NCI-H226 (cell line): ENCODE data around the gene ACTN4.

Experiments
- DNase-seq: peaks from one replicate; pipeline ENCODE4 v3.0.0-alpha.2; 2015

Gene ACTN4

GRCh38 chr19:38727868-38728660, 80.6 kb downstream of the ACTN4 start:
- peak; percentile 86 for DNase-seq

DNA sequence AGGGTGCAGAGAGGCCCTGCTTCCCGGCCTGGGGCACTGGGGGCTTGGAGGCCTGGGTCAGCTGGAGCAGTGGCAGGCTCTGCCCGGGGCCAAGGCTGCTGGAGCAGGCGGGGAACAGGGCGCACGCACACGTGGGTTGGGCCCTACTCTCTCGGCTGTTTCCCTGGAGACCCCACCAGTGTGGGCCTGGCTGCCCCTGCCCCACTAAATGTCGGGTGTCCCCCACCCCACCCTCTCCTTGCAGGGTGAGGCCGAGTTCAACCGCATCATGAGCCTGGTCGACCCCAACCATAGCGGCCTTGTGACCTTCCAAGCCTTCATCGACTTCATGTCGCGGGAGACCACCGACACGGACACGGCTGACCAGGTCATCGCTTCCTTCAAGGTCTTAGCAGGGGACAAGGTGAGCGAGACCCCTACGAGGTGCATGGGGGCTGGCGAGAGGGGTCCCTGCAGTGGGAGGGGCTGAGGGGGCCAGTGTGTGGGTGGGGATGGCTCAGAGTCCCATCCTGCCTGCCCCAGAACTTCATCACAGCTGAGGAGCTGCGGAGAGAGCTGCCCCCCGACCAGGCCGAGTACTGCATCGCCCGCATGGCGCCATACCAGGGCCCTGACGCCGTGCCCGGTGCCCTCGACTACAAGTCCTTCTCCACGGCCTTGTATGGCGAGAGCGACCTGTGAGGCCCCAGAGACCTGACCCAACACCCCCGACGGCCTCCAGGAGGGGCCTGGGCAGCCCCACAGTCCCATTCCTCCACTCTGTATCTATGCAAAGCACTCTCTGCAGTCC, 81.5 kb downstream of the ACTN4 start:
- DNase-seq = no peak

- DNase-seq = no peak
Observed at GRCh38 chr19:38729653-38730469, 82.4 kb downstream of the ACTN4 start.

DNA sequence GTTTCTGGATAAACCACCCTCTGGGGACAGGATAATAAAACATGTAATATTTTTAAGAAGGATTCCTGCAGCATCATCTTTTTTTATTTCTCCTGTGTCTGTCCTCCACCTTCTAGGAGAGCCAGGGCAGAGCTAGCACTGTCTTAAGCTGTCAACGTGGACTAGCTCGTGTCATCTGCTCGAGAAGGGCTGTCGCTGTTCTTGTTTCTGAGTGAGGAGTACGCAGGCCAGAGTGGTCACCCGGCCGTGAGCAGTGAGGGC, 83.0 kb downstream of the ACTN4 start:
- no peak for DNase-seq

DNA sequence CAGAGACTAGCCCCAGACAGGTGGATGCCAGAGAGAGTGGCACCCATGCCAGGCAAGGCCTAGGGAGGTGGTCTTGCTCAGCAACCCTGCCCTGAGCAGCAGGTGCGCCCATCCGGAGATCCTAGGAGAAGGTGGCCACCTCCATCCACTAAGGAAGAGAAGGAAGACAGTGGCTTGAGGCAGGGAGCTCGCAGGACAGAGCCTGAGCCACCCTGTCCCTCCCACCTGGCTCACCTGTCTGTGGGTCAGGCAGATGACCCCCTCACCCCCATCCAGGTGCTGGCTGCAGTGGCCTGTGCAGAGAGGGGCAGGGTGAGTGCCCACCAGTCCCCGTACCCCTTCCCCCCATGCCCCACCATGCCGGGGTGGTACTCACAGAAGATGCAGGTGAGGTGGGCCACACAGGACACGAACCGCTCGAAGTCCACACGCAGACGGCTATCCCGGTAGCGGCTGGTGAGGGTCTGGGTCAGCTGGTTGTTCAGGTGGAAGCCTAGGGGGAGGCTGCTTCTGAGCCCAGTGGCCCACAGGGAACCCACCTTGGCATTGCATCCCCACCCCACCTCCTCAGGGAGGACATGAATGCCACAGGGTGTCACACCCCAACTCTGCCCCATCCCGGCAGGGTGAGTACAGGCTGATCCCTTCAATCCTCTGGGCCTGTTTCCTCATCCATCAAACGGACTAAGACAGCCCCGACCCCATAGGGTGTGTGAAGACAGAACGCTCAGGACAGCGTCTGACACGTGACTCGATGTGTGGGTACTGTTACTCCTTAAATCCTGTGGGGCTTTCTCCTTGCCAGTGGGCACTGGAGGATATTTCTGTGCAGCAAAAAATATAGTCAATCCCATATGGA, 83.5 kb downstream of the ACTN4 start:
- no peak for DNase-seq

DNA sequence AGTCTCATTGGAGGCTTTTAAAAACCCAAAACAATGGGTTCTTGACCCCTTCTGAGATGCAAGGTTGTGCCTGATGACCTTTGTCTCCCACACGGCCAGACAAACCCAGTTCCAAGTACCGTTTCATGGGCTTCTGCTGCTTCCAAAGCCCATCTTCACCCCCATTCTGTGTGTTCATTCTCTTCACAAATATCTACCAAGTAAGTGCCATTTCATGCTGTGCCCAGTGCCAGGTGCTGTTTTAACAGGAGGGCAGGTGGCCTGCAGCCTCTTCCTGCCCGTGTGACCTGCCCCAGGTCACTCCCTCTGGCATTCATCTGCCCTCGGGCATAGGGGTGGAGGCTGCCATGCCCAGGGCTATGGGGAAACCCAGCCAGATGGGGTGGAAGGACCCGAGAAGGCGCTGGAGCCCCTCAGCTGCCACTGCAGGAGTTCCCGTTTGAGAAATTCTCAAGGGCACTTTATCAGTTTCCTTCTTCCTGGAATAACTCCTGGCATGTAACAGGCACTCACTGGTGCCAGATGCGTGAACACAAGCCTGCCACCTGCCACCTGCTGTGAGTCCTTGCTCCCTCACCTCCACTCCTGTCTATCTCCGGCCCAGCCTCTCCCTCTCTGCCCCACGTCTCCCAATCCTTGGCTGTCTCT, 84.3 kb downstream of the ACTN4 start:
- DNase-seq = no peak

GRCh38 chr19:38733241-38733492, 85.7 kb downstream of the ACTN4 start:
- no peak for DNase-seq

GRCh38 chr19:38733493-38734175, 86.2 kb downstream of the ACTN4 start:
- DNase-seq = no peak

DNA sequence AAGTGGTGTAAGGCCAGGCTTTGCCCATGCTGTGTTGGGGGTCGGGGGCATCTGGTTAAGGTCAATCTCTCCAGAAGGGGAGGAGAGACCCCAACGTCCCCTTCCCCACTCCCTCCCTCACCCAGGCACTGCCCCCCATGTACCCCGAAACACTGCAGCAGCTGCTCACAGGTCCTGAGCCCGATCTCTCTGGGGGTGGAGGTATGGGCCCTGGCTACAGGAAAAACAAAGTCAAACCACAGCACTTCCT, 86.7 kb downstream of the ACTN4 start:
- no peak for DNase-seq

GRCh38 chr19:38734426-38735256, 87.2 kb downstream of the ACTN4 start:
- DNase-seq = no peak

DNA sequence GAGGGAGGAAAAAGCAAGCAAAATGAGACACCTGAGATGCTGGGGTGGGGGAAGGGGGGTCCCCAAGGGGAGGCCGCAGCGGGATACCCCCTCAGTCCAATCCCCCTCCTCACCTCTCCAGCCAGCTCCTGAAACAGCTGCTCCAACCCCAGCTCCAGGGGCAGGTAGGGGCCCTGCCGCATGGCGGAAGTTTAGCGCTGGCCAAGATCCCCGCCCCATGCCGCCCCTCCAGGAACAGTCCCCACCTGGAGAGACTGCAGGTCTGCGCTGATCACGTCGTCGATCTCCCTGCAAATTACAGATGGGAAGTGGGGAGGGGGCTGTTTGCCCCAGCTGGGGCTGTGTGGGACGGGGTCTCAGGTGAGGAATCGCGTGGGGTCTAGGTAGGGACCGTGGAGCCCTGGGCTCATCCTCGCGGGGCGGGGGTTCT, 87.8 kb downstream of the ACTN4 start:
- DNase-seq = no peak

DNA sequence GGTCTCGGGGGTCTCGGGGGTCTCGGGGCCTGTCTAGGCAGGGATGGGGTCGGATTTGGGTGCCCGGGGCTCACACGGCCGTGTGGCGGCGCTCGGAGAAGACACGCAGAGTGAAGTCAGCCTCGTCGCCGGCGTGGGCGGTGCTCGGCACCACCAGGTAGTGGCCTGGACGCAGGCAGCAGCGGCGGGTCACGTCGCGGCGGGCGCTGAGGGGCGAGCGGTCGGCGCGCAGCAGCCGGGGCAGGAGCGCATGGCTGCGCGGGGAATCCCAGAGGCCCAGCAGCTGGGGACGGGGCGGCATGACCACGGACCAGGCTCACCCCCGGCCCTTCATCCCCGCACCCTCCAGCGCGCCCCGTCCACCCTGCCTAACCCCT, 88.6 kb downstream of the ACTN4 start:
- peak; percentile 52 for DNase-seq

DNA sequence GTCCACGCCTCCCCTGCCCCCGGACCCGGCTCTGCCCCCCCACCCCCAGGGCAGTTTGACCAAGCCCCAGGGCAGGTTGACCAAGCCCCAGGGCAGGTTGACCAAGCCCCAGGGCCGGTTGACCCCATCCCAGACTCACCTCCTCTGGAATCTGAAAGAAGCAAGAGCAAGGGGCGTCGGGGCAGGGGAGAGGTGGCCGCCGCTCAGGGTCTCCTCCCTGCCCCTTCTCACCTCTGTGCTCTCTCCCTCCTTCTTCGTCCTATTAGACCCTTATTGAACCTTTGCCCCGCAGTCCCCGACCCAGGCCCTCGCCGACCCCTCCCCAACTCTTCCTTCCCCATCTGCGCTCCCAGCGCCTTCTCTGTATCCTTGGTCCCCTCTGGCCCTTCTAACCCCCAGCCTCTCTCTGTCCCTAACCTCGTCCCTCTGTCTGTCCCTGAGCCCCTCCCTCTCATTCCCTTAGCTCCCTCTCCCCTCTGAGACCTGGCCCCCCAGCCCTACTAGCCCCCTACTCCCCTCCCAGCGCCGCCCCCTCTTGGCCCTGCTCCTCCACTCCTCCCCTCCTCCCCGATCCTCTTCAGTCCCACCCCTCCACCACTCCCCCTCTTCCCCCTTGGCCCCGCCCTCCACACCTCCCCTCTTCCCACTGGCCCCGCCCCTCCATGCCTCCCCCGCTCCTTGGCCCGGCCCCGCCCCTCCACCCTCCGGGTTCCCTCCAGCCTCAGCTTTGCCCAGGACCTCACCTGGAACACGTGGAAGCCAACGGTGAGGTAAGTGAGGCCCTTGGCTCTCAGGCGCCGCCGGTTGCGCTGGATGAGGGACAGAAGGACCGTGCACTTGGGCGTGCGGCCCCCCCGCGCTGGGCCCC, 89.2 kb downstream of the ACTN4 start:
- no peak for DNase-seq

DNA sequence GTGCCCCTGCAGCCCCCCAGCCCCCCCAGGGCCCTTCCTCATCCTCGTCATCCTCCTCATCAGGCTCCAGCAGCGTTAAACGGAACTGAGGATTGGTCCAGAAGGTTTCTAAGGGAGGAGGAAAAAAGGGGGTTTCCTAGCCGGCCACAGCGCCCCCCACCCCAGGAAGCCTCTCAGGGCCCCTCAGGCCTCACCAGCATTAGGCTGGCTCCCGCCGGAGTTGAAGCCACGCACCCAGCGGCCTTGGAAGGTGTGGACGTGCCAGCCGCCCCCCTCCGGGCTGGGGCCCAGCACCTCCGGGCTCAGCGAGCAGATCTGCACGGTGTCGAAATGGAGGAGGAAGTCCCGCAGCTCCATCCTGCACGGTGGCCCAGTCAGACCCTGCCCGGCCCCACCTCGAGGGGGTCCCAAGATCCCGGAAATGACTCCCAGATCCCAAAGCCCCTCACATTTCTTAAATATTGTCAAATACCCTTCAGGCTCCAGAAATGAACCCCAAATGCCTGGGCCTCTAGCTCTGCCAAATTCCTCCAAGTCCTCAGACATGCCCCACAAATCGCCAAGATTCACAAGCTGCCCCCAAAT, 89.9 kb downstream of the ACTN4 start:
- no peak for DNase-seq

DNA sequence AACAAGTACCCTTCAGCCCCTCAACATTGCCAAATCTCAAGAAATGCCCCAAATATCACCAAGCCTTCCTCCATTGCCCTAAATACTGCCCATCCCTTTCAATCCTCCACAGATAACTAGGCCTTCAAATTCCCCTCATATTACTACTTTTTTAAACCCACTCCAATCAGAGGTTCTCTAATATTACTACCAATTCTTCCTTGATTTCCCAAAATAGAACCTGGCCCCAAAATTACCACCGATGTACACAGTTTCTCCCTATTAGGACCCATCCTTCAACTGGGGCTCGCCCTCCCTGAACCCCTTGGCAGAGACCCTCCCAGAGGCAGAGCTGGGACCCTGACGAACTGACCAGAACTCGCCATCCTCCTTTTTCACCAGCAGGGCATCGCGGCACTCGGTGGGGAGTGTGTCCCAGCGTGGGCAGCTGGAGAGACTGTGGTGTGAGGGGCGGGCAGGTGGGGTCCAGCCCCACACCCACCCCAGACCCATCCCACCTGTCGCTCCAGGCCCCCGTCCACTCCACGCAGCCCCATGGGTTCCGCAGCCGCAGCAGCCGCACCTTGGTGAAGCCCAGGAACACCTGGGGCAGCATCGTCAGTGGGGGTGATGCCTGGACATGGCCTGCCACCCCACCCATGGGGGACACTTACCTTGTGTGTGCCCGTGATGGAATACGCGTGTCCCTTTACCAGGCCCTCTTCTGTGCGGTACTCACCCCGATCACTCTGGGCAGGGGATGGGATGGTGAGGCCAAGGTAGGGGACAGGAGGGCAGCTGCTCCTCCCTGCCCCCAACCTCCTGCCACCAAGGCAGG, 90.7 kb downstream of the ACTN4 start:
- DNase-seq = no peak

GRCh38 chr19:38739440-38740256, 92.2 kb downstream of the ACTN4 start:
- no peak for DNase-seq

DNA sequence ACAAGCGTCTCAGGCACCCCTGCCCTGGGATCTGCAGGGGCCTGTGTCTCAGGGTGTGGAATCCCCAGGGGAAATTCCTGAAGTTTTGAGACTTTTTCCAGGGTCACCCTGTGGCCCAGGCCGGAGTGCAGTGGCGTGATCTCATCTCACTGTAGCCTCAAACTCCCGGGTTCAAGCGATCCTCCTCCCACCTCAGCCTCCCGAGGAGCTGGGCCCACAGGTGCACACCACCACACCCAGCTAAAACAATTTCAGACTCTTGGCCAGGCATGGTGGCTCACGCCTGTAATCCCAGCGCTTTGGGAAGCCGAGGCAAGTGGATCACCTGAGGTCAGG, 92.8 kb downstream of the ACTN4 start:
- DNase-seq = no peak

DNA sequence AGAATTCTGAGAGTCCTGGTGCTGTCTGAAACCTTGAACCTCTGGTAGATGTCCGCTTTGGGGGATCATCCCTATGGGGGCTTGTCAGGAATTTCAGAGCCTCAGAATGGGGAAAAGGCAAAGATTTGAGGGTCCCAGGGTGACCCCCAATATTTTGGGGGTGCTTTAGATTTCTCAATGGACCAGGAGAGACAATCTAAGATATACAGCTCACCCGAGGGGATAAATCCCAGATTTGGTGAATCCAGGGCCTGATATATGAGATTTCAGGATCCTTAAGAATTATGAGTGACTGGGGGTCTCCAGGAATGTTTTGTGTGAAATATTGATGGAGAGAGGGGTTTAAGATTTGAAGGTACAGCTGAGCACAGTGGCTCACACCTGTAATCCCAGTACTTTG, 93.5 kb downstream of the ACTN4 start:
- DNase-seq = no peak
